ENCODE measurements around the gene MLANA.

Gene MLANA

GRCh38 chr9:5951686-5952211 lies 61.1 kb downstream of the MLANA start:
- DNase-seq (ENCODE audit: low read depth in 1 of 2, low spot score in 1 of 2), result no peak
- Histone ChIP-seq H3K27me3 (ENCODE audit: insufficient read depth, poor library complexity, severe bottlenecking) (no peaks in the 10 kb centered on the region), H3K27ac (replicated peaks) (no peak overlapping the region), H3K4me3 (replicated peaks; ENCODE audit: insufficient read depth, low read length) (no peak overlapping the region)
- TF ChIP-seq SPI1 (IDR thresholded peaks at IDR 0.05; ENCODE audit: borderline replicate concordance, low read depth) (no peak), POLR2AphosphoS5 (IDR thresholded peaks at IDR 0.05; ENCODE audit: low read depth) (no peak), GABPA (IDR thresholded peaks at IDR 0.05; ENCODE audit: low read depth) (no peak), CTCF (IDR thresholded peaks at IDR 0.05; ENCODE audit: insufficient read depth, low read length) (no peak), REST (IDR thresholded peaks at IDR 0.05; ENCODE audit: insufficient replicate concordance, low read depth) (no peak)

GRCh38 chr9:5953743-5954707 lies 63.3 kb downstream of the MLANA start:
- Histone ChIP-seq H3K4me3 (replicated peaks; ENCODE audit: insufficient read depth, low read length) (no peak overlapping the region), H3K27ac (replicated peaks) (no peak overlapping the region)
- DNase-seq (ENCODE audit: low read depth in 1 of 2, low spot score in 1 of 2), result peak in 1 of 2 experiments; percentile 2

More at GRCh38 chr9:5953743-5954707, 63.3 kb downstream of the MLANA start:
- TF ChIP-seq GABPA (IDR thresholded peaks at IDR 0.05; ENCODE audit: low read depth) (no peak), REST (IDR thresholded peaks at IDR 0.05; ENCODE audit: insufficient replicate concordance, low read depth) (no peak), POLR2AphosphoS5 (IDR thresholded peaks at IDR 0.05; ENCODE audit: low read depth) (no peak), SPI1 (IDR thresholded peaks at IDR 0.05; ENCODE audit: borderline replicate concordance, low read depth) (no peak), CTCF (IDR thresholded peaks at IDR 0.05; ENCODE audit: insufficient read depth, low read length) (no peak)
- H3K27me3 ChIP-seq (ENCODE audit: insufficient read depth, poor library complexity, severe bottlenecking), result no peaks in the 10 kb centered on the region
